HG03342 (cell line): ENCODE measurements around the gene C2orf92.
A peak's percentile ranks its signal among the peaks of the same experiment; 100 is the strongest.
"Not testable (repeated sequence)": the region's sequence is repeated elsewhere in the genome, so short reads cannot be mapped to it uniquely, and the experiment has no call there.

Experiments
- ATAC-seq: cut with Tn5 transposase; IDR thresholded peaks from one replicate; pipeline ENCODE4 v1.9.1; 2021; ENCODE audit warnings: mild to moderate bottlenecking, moderate library complexity; ENCODE audit not compliant: unreplicated experiment

Gene C2orf92

GRCh38 chr2:97659256-97660043 lies 10.1 kb upstream of the C2orf92 start:
- ATAC-seq = no peak

- ATAC-seq = no peak
These were observed 9.3 kb upstream of the C2orf92 start for GRCh38 chr2:97660044-97660774.

DNA sequence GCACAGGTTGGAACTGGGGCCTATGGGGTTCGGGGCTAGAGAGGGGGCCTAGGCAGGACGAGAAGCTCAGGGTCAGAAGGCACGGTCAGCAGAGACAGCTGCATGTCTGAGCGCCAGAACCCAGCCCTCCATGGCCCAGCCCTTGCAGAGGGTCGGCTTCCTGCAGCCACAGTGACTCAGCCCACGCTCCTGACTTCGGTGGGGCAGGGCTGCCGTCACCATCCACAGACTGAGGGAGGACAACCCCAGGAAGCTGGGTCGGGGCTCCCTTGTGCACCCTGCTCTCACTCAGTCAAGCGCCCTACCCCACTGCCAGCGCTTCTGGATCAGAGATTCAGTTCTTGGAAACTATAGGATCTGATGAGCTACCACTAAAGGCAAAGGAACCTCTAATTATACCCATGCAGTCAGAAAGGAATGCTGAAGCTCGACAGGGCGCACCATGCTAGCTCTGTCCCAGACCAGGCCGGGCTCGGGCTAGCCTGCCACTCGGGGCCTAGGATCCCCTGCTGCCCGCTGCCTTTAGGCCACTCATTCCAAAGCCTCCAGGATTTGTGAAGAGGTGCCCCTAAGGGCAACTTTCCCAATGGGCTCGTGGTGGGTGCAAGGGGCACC lies 8.6 kb upstream of the C2orf92 start:
- no peak for ATAC-seq

GRCh38 chr2:97661927-97662326 lies 7.6 kb upstream of the C2orf92 start:
- no peak for ATAC-seq

DNA sequence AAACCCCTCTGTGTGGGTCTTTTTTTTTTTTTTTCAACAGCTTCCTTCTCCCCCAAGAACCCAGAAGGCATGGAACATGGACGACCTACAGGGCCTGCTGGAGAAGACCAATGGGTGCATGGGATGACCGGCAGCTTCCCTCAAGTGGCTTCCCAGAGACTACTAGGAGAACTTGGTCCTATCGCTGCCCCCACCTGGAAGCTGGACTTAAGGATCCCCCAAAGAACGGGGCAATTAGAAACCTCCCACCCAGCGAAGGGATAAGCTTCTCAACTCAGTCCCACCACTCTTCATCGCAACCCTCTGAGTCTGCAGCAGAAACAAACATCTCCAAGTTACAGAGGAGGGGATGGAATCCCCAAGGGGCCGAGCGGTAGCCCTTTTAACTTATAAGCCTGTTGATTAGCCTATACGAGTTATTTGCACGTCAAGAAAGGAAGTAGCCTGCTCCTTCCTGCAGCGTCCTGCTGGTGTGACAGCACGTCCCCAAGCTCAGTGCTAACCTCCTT lies 7.1 kb upstream of the C2orf92 start:
- no peak for ATAC-seq

DNA sequence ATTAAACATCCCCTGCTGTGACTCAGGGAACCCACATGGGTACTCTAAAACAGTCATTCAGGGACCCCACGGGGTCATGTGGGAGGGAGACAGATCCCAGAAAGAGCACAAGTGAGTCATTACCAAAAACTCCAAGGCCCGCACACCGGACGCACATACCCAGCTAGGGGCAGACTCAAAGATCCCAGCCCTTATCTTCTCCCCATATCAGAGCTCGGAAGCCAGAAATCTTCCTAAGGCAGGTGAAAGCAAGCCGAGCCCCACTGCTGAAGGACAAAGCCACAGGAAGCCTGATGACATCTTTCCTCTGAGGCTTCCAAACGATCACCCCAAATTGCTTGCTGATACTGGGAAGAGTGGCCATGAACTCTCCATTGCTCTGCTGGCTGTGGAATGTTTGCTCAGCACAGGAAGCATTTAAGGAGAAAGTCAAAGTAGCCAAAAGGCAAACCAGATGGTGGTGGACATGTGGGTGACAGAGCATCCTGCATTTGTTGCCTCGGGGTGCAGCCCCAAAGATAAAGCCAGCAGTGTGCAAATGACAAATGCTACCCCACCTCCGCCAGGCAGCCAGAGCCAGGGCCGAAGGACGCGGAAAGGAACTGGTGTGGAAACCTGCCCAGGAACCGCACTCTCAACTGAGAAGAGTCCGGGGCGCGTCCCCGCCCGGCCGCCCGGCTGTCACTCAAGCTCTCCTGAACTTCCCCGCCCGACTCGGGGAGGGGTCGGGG lies 6.5 kb upstream of the C2orf92 start:
- ATAC-seq = peak; percentile 46

DNA sequence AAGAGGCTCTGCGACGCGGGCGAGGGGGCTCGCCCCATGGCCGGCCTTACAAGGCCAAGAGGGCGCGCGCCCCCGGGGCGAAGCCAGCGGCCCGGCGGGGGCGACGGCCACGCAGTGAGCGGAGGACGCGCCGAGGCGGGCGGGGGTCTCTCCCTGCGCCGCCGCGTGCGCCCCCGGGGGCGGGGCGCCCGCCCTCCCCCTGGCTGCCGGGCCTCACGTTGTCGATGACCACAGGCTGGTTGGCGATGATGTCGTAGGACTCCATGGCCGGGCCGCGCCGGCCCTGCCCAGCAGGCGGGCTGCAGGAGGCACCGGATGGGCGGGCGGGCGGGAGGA lies 5.9 kb upstream of the C2orf92 start:
- peak; percentile 32 for ATAC-seq

- ATAC-seq = peak; percentile 79
These were observed 5.4 kb upstream of the C2orf92 start, which contains the start of gene ACTR1B for GRCh38 chr2:97663962-97664635. Gene ACTR1B, minus strand, starts transcription at chr2:97664044. Its CDS starts 154 bp downstream, at chr2:97663890.

- ATAC-seq = no peak
These were observed 4.9 kb upstream of the C2orf92 start for GRCh38 chr2:97664636-97664970.

DNA sequence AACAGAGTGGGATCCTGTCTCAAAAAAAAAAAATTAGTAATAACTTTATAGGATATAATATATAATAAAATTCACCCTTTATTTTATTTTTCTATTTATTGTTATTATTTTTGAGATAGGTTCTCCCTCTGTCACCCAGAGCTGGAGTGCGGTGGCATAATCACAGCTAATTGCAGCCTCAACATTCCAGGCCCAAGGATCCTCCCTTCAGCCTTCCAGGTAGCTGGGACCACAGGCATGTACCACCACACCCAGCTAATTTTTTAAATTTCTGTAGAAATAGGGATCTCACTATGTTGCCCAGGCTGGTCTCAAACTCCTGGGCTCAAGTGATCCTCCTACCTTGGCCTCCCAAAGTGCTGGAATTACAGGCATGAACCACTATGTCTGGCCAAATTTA lies 958 bp downstream of the C2orf92 start:
- ATAC-seq = no peak

- no peak for ATAC-seq
These were observed 2.0 kb downstream of the C2orf92 start for GRCh38 chr2:97671526-97671925.

- not testable (repeated sequence) for ATAC-seq
These were observed 3.2 kb downstream of the C2orf92 start for GRCh38 chr2:97672606-97673140.

DNA sequence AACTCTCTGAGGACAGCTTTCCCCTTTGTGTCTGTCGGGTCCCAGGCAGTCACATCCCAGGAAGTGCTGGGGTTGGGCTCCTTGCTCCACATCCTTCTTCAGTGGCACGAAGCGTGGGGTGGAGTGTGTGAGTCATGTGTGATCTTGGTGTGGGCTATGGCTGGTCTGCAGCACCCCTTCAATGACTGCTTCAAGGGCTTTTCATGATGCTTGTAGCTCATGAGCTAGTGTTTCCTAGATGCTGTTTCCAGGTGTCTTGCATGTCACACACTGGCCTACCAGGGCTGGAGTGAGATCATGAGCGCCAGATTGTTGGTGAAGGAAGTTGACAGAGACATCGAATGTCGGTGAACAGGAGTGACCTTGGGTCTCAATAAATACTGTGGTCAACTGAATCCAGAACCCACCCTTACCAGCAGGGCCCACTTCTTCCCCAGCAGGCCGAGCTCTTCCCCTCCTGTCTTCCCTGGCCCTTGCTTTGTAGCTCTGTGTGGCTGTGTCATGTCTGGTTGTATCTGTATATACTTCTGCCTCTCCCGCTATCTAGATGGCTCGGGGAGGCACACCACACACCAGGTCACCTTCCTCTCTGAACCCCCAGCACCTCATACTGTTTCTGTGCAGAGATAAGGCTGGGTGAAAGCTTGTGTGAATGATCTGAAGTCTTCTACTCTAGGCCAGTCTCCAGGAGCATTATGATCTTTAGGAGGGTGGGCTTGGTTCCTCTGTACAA lies 3.8 kb downstream of the C2orf92 start:
- ATAC-seq = no peak

- ATAC-seq = peak; percentile 46
These were observed 4.4 kb downstream of the C2orf92 start for GRCh38 chr2:97673915-97674283.

DNA sequence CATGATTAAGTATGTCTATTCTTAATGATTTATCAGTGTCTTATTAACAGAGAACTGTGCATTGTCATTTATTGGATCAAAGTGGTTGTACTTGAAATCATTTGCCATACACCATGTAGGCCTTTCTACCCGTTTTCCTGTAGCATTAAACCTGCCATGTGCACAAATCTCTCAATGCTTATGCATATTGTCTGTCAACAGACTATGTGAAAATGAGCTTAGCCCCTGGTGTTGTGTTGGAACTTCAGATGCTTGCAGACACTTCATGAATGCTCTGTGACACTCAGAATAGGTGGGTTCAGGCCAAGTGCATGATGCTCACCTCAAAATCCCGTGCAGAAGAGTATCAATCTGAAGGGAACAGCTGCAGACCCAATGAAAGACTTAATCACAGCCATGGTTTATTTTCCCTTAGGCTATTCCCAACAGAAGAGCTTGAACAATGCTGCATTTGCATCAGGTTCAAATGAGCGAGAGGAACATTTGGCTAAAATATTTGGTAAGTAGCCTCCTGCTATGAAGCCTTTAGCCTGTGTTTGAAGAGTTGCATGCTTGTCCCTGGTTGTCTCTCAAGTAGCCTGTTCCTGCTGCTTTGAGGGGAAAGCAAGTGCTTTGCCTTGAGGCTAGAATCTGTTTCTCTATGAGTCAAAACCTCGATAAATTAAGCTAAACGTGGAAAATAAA lies 6.1 kb downstream of the C2orf92 start:
- ATAC-seq = no peak

DNA sequence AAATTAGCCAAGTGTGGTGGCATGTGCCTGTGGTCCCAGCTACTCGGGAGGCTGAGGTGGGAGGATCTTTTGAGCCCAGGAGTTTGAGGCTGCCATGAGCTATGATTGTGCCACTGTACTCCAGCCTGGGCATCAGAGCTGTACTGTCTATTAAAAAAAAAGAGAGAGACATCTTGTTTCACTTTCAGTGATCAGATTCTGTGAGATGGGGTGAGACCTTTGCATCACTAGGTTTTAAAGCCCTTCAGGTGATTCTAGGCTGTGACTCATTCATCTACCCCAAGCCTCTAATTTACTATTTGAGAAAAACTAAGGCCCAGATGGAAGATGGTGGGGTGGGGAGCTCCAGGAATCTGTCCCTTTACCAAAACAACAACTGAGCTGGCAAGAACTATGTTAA lies 7.1 kb downstream of the C2orf92 start:
- ATAC-seq = no peak

DNA sequence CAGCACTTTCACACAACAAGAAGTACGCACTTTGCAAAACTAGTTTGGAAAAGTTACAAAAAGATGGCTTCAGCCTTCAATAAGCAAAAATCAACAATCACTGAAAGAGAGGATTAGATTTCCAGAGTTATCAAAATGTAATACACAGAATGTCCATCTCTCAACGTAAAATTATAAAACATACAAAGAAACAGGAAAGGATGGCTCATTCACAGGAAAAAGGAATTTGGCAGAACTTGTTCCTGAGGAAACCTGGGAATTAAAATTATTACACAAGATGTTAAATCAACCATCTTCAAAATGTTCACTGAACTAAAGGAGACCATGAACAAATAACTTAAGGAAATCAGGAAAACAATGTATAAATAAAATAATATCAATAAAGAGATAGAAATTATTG lies 8.0 kb downstream of the C2orf92 start:
- no peak for ATAC-seq

DNA sequence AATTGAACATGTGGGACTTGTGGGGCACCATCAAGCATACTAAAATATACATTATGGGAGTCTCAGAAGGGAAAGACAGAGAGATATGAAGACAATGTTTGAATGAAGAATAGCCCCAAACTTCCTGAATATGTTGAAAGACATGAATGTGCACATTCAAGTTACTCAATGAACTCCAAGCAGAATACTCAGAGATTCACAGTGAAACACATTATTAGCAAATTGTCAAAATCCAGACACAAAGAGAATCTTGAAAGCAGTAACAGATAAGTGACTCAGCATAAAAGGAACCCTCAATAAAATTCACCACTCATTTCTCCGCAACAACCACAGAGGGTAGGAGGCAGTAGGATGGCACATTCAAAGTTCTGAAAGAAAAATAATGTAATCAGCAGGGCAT lies 8.8 kb downstream of the C2orf92 start:
- ATAC-seq = no peak

DNA sequence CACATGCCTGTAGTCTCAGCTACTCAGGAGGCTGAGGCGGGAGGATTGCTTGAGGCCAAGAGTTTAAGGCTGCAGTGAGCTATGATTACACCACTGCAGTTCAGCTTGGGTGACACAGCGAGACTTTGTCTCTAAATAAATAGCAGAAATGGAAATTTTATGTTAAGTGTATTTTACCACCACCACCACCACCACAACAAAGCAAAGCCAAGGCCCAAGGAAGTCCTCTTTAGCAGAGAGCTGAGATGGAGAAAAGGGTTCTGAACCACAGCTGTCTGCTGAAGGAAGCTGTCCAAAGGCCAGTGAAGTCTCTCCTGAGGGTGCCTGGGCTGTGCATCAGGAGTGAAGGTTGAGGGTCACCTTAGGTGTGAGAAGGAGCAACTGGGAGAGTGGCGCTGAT lies 17.7 kb downstream of the C2orf92 start:
- not testable (repeated sequence) for ATAC-seq
